ENCODE data around the gene SMARCA5. TPM values are rescaled to one million over a fixed set of nuclear protein-coding genes. Genes with fewer than 3 reads are reported as not detected.
A peak's percentile ranks its signal among the peaks of the same experiment; 100 is the strongest.

Gene SMARCA5
- total RNA-seq, 4 donors from 2014 or later = 14.8 to 25.8 (median 19.6) TPM

DNA sequence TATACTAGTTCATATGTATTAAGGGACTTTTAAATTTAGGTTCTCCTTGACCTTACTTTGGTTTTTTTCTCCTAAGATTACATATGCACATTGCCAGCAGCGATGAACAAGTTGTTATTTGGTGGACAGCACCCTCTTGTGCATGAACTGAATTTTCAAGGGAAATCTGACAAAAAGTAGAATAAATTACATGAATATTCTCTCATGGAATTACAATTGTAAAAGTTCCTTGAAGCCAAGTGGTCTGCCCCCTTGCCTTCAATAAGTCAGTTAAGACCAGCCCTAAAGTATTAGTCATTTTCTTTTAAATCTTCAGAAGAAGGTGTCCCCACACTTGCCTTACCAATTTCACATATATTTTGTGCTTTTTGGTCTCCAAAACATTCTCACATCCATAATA, 30.7 kb upstream of the SMARCA5 start:
- no peaks in the 10 kb centered on the region for H3K27me3 ChIP-seq
- no peak for DNase-seq (ENCODE audit: low spot score in 2 of 2)
- H3K4me1 ChIP-seq = peaks cover 5% of the 10 kb centered on the region

GRCh38 chr4:143486314-143486713, 27.2 kb upstream of the SMARCA5 start:
- H3K9me3 ChIP-seq = no peaks in the 10 kb centered on the region
- H3K27ac ChIP-seq = no peak overlapping the region
- no peaks in the 10 kb centered on the region for H3K27me3 ChIP-seq
- H3K4me1 ChIP-seq = peaks cover 5% of the 10 kb centered on the region
- DNase-seq (ENCODE audit: low spot score in 2 of 2) = no peak
- 92% methylated on average over 1 of the region's 1 CpG for WGBS
- no peaks in the 10 kb centered on the region for H3K36me3 ChIP-seq
- no peak for TF ChIP-seq CTCF (IDR thresholded peaks at IDR 0.05)
- TF ChIP-seq POLR2AphosphoS5 (IDR thresholded peaks at IDR 0.05) = no peak
- no peak for TF ChIP-seq EP300 (IDR thresholded peaks at IDR 0.05)
- no peak for TF ChIP-seq POLR2A (IDR thresholded peaks at IDR 0.05)
- no peak overlapping the region for H3K4me3 ChIP-seq

More for the DNA sequence above, 30.7 kb upstream of the SMARCA5 start:
- WGBS = 3% methylated on average over 1 of the region's 1 CpG
- TF ChIP-seq POLR2A (IDR thresholded peaks at IDR 0.05) = no peak
- TF ChIP-seq CTCF (IDR thresholded peaks at IDR 0.05) = peak; percentile 37 to 53
- H3K36me3 ChIP-seq = no peaks in the 10 kb centered on the region
- H3K27ac ChIP-seq = no peak overlapping the region
- no peak overlapping the region for H3K4me3 ChIP-seq
- H3K9me3 ChIP-seq = no peaks in the 10 kb centered on the region

DNA sequence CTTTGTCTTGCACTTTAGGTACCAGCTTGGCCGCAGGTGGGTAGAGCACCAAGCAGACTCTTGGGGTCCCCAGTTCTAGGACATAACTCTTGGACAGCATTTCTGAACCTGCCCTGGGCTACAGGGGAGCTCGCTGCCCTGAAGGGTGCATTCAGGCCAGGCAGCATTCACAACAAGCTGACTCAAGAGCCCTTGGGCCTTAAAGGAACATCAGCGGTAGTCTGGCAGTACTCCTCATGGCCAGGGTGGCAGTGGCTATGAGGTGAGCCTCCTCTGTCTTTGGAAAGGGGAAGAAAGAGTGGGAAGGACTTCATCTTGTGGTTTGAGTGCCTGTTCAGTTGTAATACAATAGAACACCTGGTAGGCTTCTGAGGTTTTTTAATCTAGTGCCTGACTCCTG, 24.8 kb upstream of the SMARCA5 start:
- H3K36me3 ChIP-seq = no peaks in the 10 kb centered on the region
- H3K27ac ChIP-seq = no peak overlapping the region
- no peak for DNase-seq (ENCODE audit: low spot score in 2 of 2)
- WGBS = 88% methylated on average over 3 of the region's 3 CpGs
- H3K27me3 ChIP-seq = no peaks in the 10 kb centered on the region
- H3K4me1 ChIP-seq = no peaks in the 10 kb centered on the region
- H3K4me3 ChIP-seq = no peak overlapping the region
- no peaks in the 10 kb centered on the region for H3K9me3 ChIP-seq
- TF ChIP-seq POLR2A (IDR thresholded peaks at IDR 0.05) = no peak
- TF ChIP-seq CTCF (IDR thresholded peaks at IDR 0.05) = no peak
- TF ChIP-seq POLR2AphosphoS5 (IDR thresholded peaks at IDR 0.05) = no peak
- no peak for TF ChIP-seq EP300 (IDR thresholded peaks at IDR 0.05)

GRCh38 chr4:143489106-143489505, 24.4 kb upstream of the SMARCA5 start:
- Histone ChIP-seq H3K4me3 (no peak overlapping the region), H3K9me3 (no peaks in the 10 kb centered on the region), H3K27me3 (no peaks in the 10 kb centered on the region), H3K27ac (no peak overlapping the region), H3K4me1 (no peaks in the 10 kb centered on the region), H3K36me3 (no peaks in the 10 kb centered on the region)
- DNase-seq (ENCODE audit: low spot score in 2 of 2) = no peak
- TF ChIP-seq POLR2A (IDR thresholded peaks at IDR 0.05) (no peak), POLR2AphosphoS5 (IDR thresholded peaks at IDR 0.05) (no peak), CTCF (IDR thresholded peaks at IDR 0.05) (no peak)
- 74% methylated on average over 2 of the region's 2 CpGs for WGBS

GRCh38 chr4:143498021-143498420, 15.5 kb upstream of the SMARCA5 start:
- Histone ChIP-seq H3K9me3 (no peaks in the 10 kb centered on the region), H3K36me3 (no peaks in the 10 kb centered on the region), H3K4me1 (no peaks in the 10 kb centered on the region), H3K27me3 (no peaks in the 10 kb centered on the region), H3K27ac (no peak overlapping the region), H3K4me3 (no peak overlapping the region)
- WGBS = 85% methylated on average over 8 of the region's 8 CpGs
- TF ChIP-seq EP300 (IDR thresholded peaks at IDR 0.05) (no peak), POLR2A (IDR thresholded peaks at IDR 0.05) (no peak), POLR2AphosphoS5 (IDR thresholded peaks at IDR 0.05) (no peak), CTCF (IDR thresholded peaks at IDR 0.05) (no peak)
- no peak for DNase-seq (ENCODE audit: low spot score in 2 of 2)

Data from suprapubic skin (tissue), 4 donors.